Mesenchymal stem cell (in vitro differentiated cells and primary cell): ENCODE measurements around the gene OLFM4.

Source experiments
- DNase-seq: peaks from one replicate; pipeline ENCODE4 v3.0.0-alpha.2; 2013
- H2AFZ ChIP-seq: one replicate; pipeline ENCODE4 v1.6.1; 2013; ENCODE audit warnings: low read depth, mild to moderate bottlenecking, control low read depth, inconsistent platforms, low read length, moderate library complexity
- H2AK5ac ChIP-seq: 2 replicates; pipeline ENCODE4 v1.6.1; 2013; ENCODE audit warnings: low read length, moderate library complexity, mild to moderate bottlenecking, inconsistent platforms; ENCODE audit not compliant: severe bottlenecking
- H2BK120ac ChIP-seq: one replicate; pipeline ENCODE4 v1.6.1; 2013; ENCODE audit warnings: low read depth, mild to moderate bottlenecking, inconsistent platforms, low read length, moderate library complexity
- H2BK12ac ChIP-seq, 2 experiments: one replicate each; pipeline ENCODE4 v1.6.1; 2013; ENCODE audit warnings: inconsistent platforms in 2 of 2, low read length in 2 of 2, mild to moderate bottlenecking in 2 of 2, moderate library complexity in 2 of 2, control low read depth in 1 of 2
- H2BK15ac ChIP-seq: one replicate; pipeline ENCODE4 v1.6.1; 2013; ENCODE audit warnings: mild to moderate bottlenecking, low read depth, inconsistent platforms; ENCODE audit not compliant: poor library complexity, severe bottlenecking
- H2BK5ac ChIP-seq: 2 replicates; pipeline ENCODE4 v1.6.1; 2013; ENCODE audit warnings: low read depth, mild to moderate bottlenecking, low read length, control low read depth, inconsistent platforms; ENCODE audit not compliant: poor library complexity, severe bottlenecking
- H3K14ac ChIP-seq, 2 experiments: one replicate each; pipeline ENCODE4 v1.6.1; 2013; ENCODE audit warnings: inconsistent platforms in 2 of 2, low read length in 2 of 2, control low read depth in 1 of 2, mild to moderate bottlenecking in 1 of 2, moderate library complexity in 1 of 2
- H3K18ac ChIP-seq, 2 experiments: one replicate each; pipeline ENCODE4 v1.6.1; 2013; ENCODE audit warnings: inconsistent platforms in 2 of 2, low read length in 2 of 2, control low read depth in 1 of 2, low read depth in 1 of 2, mild to moderate bottlenecking in 1 of 2
- H3K23ac ChIP-seq, 2 experiments: one replicate each; pipeline ENCODE4 v1.6.1; 2013; ENCODE audit warnings: inconsistent platforms in 2 of 2, low read length in 2 of 2, mild to moderate bottlenecking in 2 of 2, moderate library complexity in 2 of 2, control low read depth in 1 of 2
- H3K27ac ChIP-seq: 2 replicates; pipeline ENCODE4 v1.5.1; 2013; ENCODE audit warnings: mild to moderate bottlenecking, moderate library complexity, low read length, control low read depth, inconsistent platforms; ENCODE audit not compliant: poor library complexity, severe bottlenecking
- H3K27me3 ChIP-seq, 2 experiments: 2 replicates each; pipeline versions ENCODE4 v1.6.1 to v1.7.0; 2013; ENCODE audit warnings: low read length in 2 of 2, mild to moderate bottlenecking in 2 of 2, moderate library complexity in 2 of 2, control low read depth in 1 of 2, inconsistent platforms in 1 of 2; ENCODE audit not compliant: control insufficient read depth in 1 of 2, insufficient read depth in 1 of 2
- H3K36me3 ChIP-seq, 2 experiments: 2 replicates each; pipeline versions ENCODE4 v1.6.1 to v1.7.0; 2013; ENCODE audit warnings: low read length in 2 of 2, control low read depth in 1 of 2, inconsistent platforms in 1 of 2, low read depth in 1 of 2, mild to moderate bottlenecking in 1 of 2; ENCODE audit not compliant: insufficient read depth in 2 of 2, control insufficient read depth in 1 of 2
- H3K4ac ChIP-seq, 2 experiments: one replicate each; pipeline ENCODE4 v1.6.1; 2013; ENCODE audit warnings: inconsistent platforms in 2 of 2, low read length in 2 of 2, mild to moderate bottlenecking in 2 of 2, moderate library complexity in 2 of 2, control low read depth in 1 of 2, low read depth in 1 of 2
- H3K4me1 ChIP-seq: 2 replicates; pipeline ENCODE4 v1.6.1; 2013; ENCODE audit warnings: low read depth, low read length, control low read depth; ENCODE audit not compliant: control insufficient read depth, insufficient read depth
- H3K4me2 ChIP-seq: 2 replicates; pipeline ENCODE4 v1.6.1; 2013; ENCODE audit warnings: low read length, mild to moderate bottlenecking, inconsistent platforms; ENCODE audit not compliant: poor library complexity, severe bottlenecking
- H3K4me3 ChIP-seq, 2 experiments: 2 replicates each; pipeline versions ENCODE4 v1.5.1 to v1.7.0; 2013; ENCODE audit warnings: low read length in 2 of 2, mild to moderate bottlenecking in 2 of 2, control low read depth in 1 of 2, low read depth in 1 of 2; ENCODE audit not compliant: insufficient read depth in 1 of 2
- H3K79me1 ChIP-seq: replicated peaks from 2 replicates; pipeline ENCODE4 v1.6.1; 2013; ENCODE audit warnings: mild to moderate bottlenecking, control low read depth, low read length, inconsistent platforms; ENCODE audit not compliant: poor library complexity, severe bottlenecking
- H3K9ac ChIP-seq: 2 replicates; pipeline ENCODE4 v1.7.0; 2013; ENCODE audit warnings: mild to moderate bottlenecking, low read length, moderate library complexity
- H3K9me3 ChIP-seq: 2 replicates; pipeline ENCODE4 v1.7.0; 2013; ENCODE audit warnings: mild to moderate bottlenecking, low read length; ENCODE audit not compliant: control insufficient read depth
- H4K8ac ChIP-seq: one replicate; pipeline ENCODE4 v1.6.1; 2013; ENCODE audit warnings: inconsistent platforms, mild to moderate bottlenecking, low read length, moderate library complexity
- H4K91ac ChIP-seq: one replicate; pipeline ENCODE4 v1.6.1; 2013; ENCODE audit warnings: mild to moderate bottlenecking, low read length, inconsistent platforms
- WGBS: methylation state at CpG from one replicate; pipeline ENCODE4 v1.1.7; 2013; ENCODE audit warnings: mixed read lengths; 5-methylcytosine and 5-hydroxymethylcytosine counted together

Gene OLFM4

GRCh38 chr13:53054569-53054968 is 26.0 kb downstream of the OLFM4 start:
- no peak for DNase-seq
- no peaks in the 10 kb centered on the region for H3K4me1 ChIP-seq
- no peak overlapping the region for H4K8ac ChIP-seq
- no peaks in the 10 kb centered on the region for H3K9me3 ChIP-seq
- whole genome bisulfite sequencing = 41% methylated on average over 4 of the region's 4 CpGs
- no peak overlapping the region for H2AFZ ChIP-seq
- H3K79me1 ChIP-seq = no peaks in the 10 kb centered on the region
- H2BK12ac ChIP-seq = no peak overlapping the region
- no peak overlapping the region for H3K9ac ChIP-seq
- H4K91ac ChIP-seq = no peak overlapping the region
- H3K4me2 ChIP-seq = no peak overlapping the region
- H3K27ac ChIP-seq = no peak overlapping the region
- no peak overlapping the region for H2BK120ac ChIP-seq
- H2BK15ac ChIP-seq = no peak overlapping the region
- H3K27me3 ChIP-seq = no peaks in the 10 kb centered on the region
- no peak overlapping the region for H3K4ac ChIP-seq
- H3K14ac ChIP-seq = no peak overlapping the region
- H2AK5ac ChIP-seq = no peak overlapping the region
- H2BK5ac ChIP-seq = no peak overlapping the region
- H3K36me3 ChIP-seq = no peaks in the 10 kb centered on the region
- H3K23ac ChIP-seq = no peak overlapping the region
- no peak overlapping the region for H3K18ac ChIP-seq
- H3K4me3 ChIP-seq = no peak overlapping the region

DNA sequence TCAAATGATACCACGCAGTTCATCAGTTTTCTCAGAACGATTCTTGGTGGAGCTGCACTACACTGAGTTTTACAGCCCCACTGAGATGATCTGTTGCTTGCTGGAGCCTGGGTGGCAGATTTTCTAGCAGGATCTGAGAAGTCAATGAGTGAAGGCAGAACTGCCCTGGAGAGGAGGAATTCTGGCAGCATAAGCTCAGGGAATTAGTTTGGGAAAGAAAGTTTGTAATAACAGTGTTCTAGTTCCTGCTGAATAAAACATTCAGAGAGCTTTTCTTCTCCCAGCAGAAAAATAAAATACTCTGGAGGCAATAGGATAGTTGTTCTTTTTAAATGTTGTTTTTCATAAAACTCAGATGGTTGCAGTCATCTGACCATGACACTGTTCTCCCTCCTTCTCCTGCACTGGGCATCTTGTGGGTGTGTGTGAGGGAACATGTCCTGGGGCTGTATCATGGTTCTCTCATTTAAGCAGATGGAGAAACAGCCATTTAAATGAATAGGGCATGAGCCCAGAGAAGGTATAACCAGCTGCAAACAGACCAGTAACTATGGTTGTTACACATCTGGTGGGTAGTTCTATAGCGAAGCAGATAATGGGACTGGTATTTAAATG is 29.6 kb downstream of the OLFM4 start:
- Histone ChIP-seq H3K18ac (no peak overlapping the region), H3K4ac (no peak overlapping the region), H3K9me3 (no peaks in the 10 kb centered on the region), H3K9ac (no peak overlapping the region), H2BK12ac (no peak overlapping the region), H2BK120ac (no peak overlapping the region), H3K23ac (no peak overlapping the region), H3K36me3 (no peaks in the 10 kb centered on the region), H3K27ac (no peak overlapping the region), H2AK5ac (no peak overlapping the region), H3K4me3 (no peak overlapping the region), H3K4me2 (no peak overlapping the region), H3K4me1 (no peaks in the 10 kb centered on the region), H4K8ac (no peak overlapping the region), H3K27me3 (no peaks in the 10 kb centered on the region), H2AFZ (no peak overlapping the region), H3K14ac (no peak overlapping the region), H2BK5ac (no peak overlapping the region), H3K79me1 (no peaks in the 10 kb centered on the region), H4K91ac (no peak overlapping the region), H2BK15ac (no peak overlapping the region)
- DNase-seq = no peak
- 62% methylated on average over 3 of the region's 3 CpGs for WGBS

- Histone ChIP-seq H3K4me3 (no peak overlapping the region), H3K4me1 (no peaks in the 10 kb centered on the region), H3K4ac (no peak overlapping the region), H3K9ac (no peak overlapping the region), H2BK120ac (no peak overlapping the region), H3K27me3 (peaks cover 0 to 4% of the 10 kb centered on the region in 2 experiments), H4K8ac (no peak overlapping the region), H3K79me1 (no peaks in the 10 kb centered on the region), H2AK5ac (no peak overlapping the region), H2AFZ (no peak overlapping the region), H4K91ac (no peak overlapping the region), H3K36me3 (no peaks in the 10 kb centered on the region), H3K23ac (no peak overlapping the region), H3K9me3 (no peaks in the 10 kb centered on the region), H2BK12ac (no peak overlapping the region), H3K18ac (no peak overlapping the region), H2BK15ac (no peak overlapping the region), H3K27ac (no peak overlapping the region), H3K4me2 (no peak overlapping the region), H3K14ac (no peak overlapping the region), H2BK5ac (no peak overlapping the region)
- no peak for DNase-seq
- 72% methylated on average over 7 of the region's 9 CpGs for WGBS
Measured at GRCh38 chr13:53060840-53061490, 32.4 kb downstream of the OLFM4 start.

- no peak overlapping the region for H3K14ac ChIP-seq
- H3K18ac ChIP-seq = no peak overlapping the region
- no peak overlapping the region for H2AK5ac ChIP-seq
- H2BK15ac ChIP-seq = no peak overlapping the region
- no peaks in the 10 kb centered on the region for H3K36me3 ChIP-seq
- H3K27ac ChIP-seq = no peak overlapping the region
- H2BK5ac ChIP-seq = no peak overlapping the region
- H2BK12ac ChIP-seq = no peak overlapping the region
- peaks cover 0 to 19% of the 10 kb centered on the region in 2 experiments for H3K27me3 ChIP-seq
- H3K4me2 ChIP-seq = no peak overlapping the region
- H3K9me3 ChIP-seq = no peaks in the 10 kb centered on the region
- H3K79me1 ChIP-seq = no peaks in the 10 kb centered on the region
- H3K4me1 ChIP-seq = no peaks in the 10 kb centered on the region
- no peak overlapping the region for H3K9ac ChIP-seq
- H4K91ac ChIP-seq = no peak overlapping the region
- 33% methylated on average over 3 of the region's 4 CpGs for WGBS
- H3K4me3 ChIP-seq = no peak overlapping the region
- no peak overlapping the region for H2BK120ac ChIP-seq
- DNase-seq = no peak
- no peak overlapping the region for H3K4ac ChIP-seq
- no peak overlapping the region for H3K23ac ChIP-seq
- no peak overlapping the region for H2AFZ ChIP-seq
- H4K8ac ChIP-seq = no peak overlapping the region
Measured at GRCh38 chr13:53064731-53065130, 36.1 kb downstream of the OLFM4 start.
